Vagina (tissue), 2 donors: Measurements from ENCODE around the gene KBTBD6. TPM values are rescaled to one million over a fixed set of nuclear protein-coding genes. Genes with fewer than 3 reads are reported as not detected.
"Not testable (repeated sequence)": the region's sequence is repeated elsewhere in the genome, so short reads cannot be mapped to it uniquely, and the experiment has no call there.

ENCODE experiments used
- DNase-seq, 2 donors: peaks; one replicate each; pipeline ENCODE4 v3.0.0-alpha.2; 2017; ENCODE audit errors: extremely low spot score in 2 of 2
- H3K27ac ChIP-seq: fragments of 200-600 bp; sonication (generic); one replicate; pipeline ENCODE4 v1.5.1; 2019
- H3K27me3 ChIP-seq: fragments of 200-600 bp; sonication (generic); one replicate; pipeline ENCODE4 v1.5.1; 2019
- H3K36me3 ChIP-seq, 2 donors: fragments of 200-600 bp; sonication (generic); one replicate each; pipeline ENCODE4 v1.5.1; 2017 to 2019
- H3K4me1 ChIP-seq: fragments of 200-600 bp; sonication (generic); one replicate; pipeline ENCODE4 v1.5.1; 2019
- H3K4me3 ChIP-seq, 2 donors: fragments of 200-600 bp; sonication (generic); 1 replicate in 1 of 2; 2 replicates in 1 of 2; pipeline ENCODE4 v1.5.1; 2016 to 2019
- H3K9me3 ChIP-seq: fragments of 200-600 bp; sonication (generic); one replicate; pipeline ENCODE4 v1.5.1; 2019
- POLR2A ChIP-seq, 2 donors: fragments of 450-650 bp; IDR thresholded peaks; one replicate each; pipeline ENCODE4 v1.6.1; 2017; ENCODE audit warnings: antibody characterized with exemption in 2 of 2, mild to moderate bottlenecking in 2 of 2, moderate library complexity in 2 of 2
- POLR2AphosphoS5 ChIP-seq, 2 donors: sonication (generic); formaldehyde crosslinking; IDR thresholded peaks; one replicate each; pipeline ENCODE4 v1.9.0; 2017; ENCODE audit warnings: antibody characterized with exemption in 2 of 2, mild to moderate bottlenecking in 2 of 2, low read depth in 1 of 2; ENCODE audit not compliant: insufficient read depth in 1 of 2
- intact Hi-C: fragments of 100-400 bp; cut with DNase I; formaldehyde crosslinking; loops from one replicate; pipeline ENCODE4 v1.15.1; 2023
- total RNA-seq: library from RNA; depleted of rRNA; stranded (reverse); fragments of >200 nt; gene quantifications from one replicate; pipeline ENCODE4 v1.2.3, GENCODE V29; 2016
- TF ChIP-seq, protein P1 (sequence below), 3 experiments: fragments of 450-650 bp in 2 of 3; fragments of 200-600 bp in 1 of 3; sonication (generic) in 1 of 3; IDR thresholded peaks; one replicate each; pipeline ENCODE4 v1.5.1; 2017 to 2019; ENCODE audit warnings: antibody characterized with exemption in 3 of 3, mild to moderate bottlenecking in 2 of 3, moderate library complexity in 2 of 3

KBTBD6 gene
- total RNA-seq, result 8.1 TPM

- no peaks in the 10 kb centered on the region for H3K27me3 ChIP-seq
- intact Hi-C loops, result loop anchor here (10.0 kb wide), 1 partner anchor 62 kb away; the partner anchor contains the start of gene KBTBD7
- H3K4me1 ChIP-seq, result peaks cover 52% of the 10 kb centered on the region
These were observed at the start of gene KBTBD6 for GRCh38 chr13:41132512-41133152. TSS of gene KBTBD6 (minus strand) at chr13:41132802. CDS start at chr13:41132511, 291 bp downstream.

DNA sequence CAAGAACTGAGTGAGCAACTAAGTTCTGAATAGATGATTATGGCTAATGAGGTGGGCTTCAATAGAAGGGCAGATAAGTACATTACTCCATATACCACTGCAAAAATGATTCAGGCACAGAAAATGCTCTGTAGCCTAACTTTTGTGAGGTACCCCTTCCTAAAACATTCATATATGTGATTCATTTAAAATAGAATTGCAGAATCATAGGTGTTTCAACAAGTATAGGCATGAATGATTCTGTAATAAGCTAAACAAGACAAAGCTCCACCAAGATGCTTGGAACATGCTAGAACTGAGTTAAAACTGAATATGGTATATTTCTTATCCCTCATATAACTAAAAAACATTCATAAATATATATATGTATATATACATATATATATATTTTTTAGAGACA, 49.6 kb upstream of the KBTBD6 start:
- Histone ChIP-seq H3K27me3 (no peaks in the 10 kb centered on the region), H3K27ac (no peak overlapping the region), H3K9me3 (no peaks in the 10 kb centered on the region), H3K4me3 (no peak overlapping the region), H3K36me3 (no peaks in the 10 kb centered on the region), H3K4me1 (no peaks in the 10 kb centered on the region)
- no peak for TF ChIP-seq POLR2AphosphoS5 (IDR thresholded peaks at IDR 0.05; ENCODE audit: insufficient read depth in 1 of 2, low read depth in 1 of 2)
- TF ChIP-seq POLR2A (IDR thresholded peaks at IDR 0.05), result no peak
- TF ChIP-seq, protein P1, sequence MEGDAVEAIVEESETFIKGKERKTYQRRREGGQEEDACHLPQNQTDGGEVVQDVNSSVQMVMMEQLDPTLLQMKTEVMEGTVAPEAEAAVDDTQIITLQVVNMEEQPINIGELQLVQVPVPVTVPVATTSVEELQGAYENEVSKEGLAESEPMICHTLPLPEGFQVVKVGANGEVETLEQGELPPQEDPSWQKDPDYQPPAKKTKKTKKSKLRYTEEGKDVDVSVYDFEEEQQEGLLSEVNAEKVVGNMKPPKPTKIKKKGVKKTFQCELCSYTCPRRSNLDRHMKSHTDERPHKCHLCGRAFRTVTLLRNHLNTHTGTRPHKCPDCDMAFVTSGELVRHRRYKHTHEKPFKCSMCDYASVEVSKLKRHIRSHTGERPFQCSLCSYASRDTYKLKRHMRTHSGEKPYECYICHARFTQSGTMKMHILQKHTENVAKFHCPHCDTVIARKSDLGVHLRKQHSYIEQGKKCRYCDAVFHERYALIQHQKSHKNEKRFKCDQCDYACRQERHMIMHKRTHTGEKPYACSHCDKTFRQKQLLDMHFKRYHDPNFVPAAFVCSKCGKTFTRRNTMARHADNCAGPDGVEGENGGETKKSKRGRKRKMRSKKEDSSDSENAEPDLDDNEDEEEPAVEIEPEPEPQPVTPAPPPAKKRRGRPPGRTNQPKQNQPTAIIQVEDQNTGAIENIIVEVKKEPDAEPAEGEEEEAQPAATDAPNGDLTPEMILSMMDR (IDR thresholded peaks at IDR 0.05), result no peak
- intact Hi-C loops, result no loop called here
- no peak for DNase-seq

More at GRCh38 chr13:41132512-41133152, at the start of gene KBTBD6:
- H3K36me3 ChIP-seq, result no peaks in the 10 kb centered on the region
- TF ChIP-seq POLR2A (IDR thresholded peaks at IDR 0.05), result peak; percentile 30 to 49
- peak; percentile 96 to 99 for TF ChIP-seq POLR2AphosphoS5 (IDR thresholded peaks at IDR 0.05; ENCODE audit: insufficient read depth in 1 of 2, low read depth in 1 of 2)
- TF ChIP-seq, protein P1 (IDR thresholded peaks at IDR 0.05), result peak in 1 of 3 experiments; percentile 3
- DNase-seq, result peak; percentile 95 to 97
- no peaks in the 10 kb centered on the region for H3K9me3 ChIP-seq
- peak within 1 kb of the TSS; percentile 85 for H3K27ac ChIP-seq
- H3K4me3 ChIP-seq, result peak within 1 kb of the TSS; percentile 61 to 65

- Histone ChIP-seq H3K27me3 (no peaks in the 10 kb centered on the region), H3K27ac (no peak overlapping the region), H3K4me3 (no peak overlapping the region), H3K9me3 (no peaks in the 10 kb centered on the region), H3K4me1 (no peaks in the 10 kb centered on the region), H3K36me3 (no peaks in the 10 kb centered on the region)
- no peak for DNase-seq
- TF ChIP-seq POLR2AphosphoS5 (IDR thresholded peaks at IDR 0.05; ENCODE audit: insufficient read depth in 1 of 2, low read depth in 1 of 2), result no peak
- TF ChIP-seq, protein P1 (IDR thresholded peaks at IDR 0.05), result no peak
- TF ChIP-seq POLR2A (IDR thresholded peaks at IDR 0.05), result no peak
- intact Hi-C loops, result no loop called here
These were observed 47.1 kb upstream of the KBTBD6 start for GRCh38 chr13:41179593-41180250.

DNA sequence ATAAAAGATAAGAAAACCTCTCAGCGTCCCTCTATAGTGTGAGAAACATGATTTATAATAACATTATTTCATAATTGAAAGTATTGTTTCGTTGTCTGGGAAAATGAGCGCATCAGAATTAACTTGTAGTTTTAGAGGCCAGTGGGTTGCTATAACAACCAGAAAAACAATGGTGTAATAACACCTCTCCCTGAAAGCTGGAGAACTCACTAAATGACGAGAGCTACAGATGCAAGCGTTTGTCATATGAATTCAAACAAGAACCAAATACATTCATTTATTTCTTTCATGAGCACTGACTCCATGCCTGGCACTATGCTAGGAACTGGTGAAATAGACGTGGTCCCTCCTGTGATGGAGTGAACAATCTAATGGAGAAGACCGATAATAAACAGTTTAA, 45.4 kb upstream of the KBTBD6 start:
- TF ChIP-seq, protein P1 (IDR thresholded peaks at IDR 0.05), result no peak
- TF ChIP-seq POLR2AphosphoS5 (IDR thresholded peaks at IDR 0.05; ENCODE audit: insufficient read depth in 1 of 2, low read depth in 1 of 2), result no peak
- TF ChIP-seq POLR2A (IDR thresholded peaks at IDR 0.05), result no peak
- H3K36me3 ChIP-seq, result no peaks in the 10 kb centered on the region
- H3K4me1 ChIP-seq, result no peaks in the 10 kb centered on the region
- no peak for DNase-seq
- H3K27me3 ChIP-seq, result no peaks in the 10 kb centered on the region
- intact Hi-C loops, result no loop called here
- no peaks in the 10 kb centered on the region for H3K9me3 ChIP-seq
- H3K27ac ChIP-seq, result no peak overlapping the region
- H3K4me3 ChIP-seq, result no peak overlapping the region

DNA sequence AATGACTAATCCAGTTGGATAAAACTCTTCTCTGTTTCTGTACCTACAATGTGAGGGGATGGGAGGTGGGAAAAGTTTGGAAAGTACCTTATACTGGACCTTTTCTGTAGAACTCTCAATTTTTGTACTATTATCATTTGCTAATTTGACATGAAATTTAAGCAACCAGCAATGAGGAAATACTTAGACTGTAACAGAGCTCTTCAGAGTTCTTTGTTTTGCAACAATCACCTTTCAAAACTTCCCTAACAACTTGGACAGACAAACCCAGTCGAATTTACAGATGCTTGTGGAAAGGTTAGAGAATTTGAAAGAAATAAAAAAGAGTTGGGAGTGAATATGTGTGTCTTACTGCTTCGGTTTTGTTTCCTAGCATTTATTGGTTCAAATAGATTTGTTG, 45.0 kb upstream of the KBTBD6 start:
- Histone ChIP-seq H3K9me3 (no peaks in the 10 kb centered on the region), H3K27ac (no peak overlapping the region), H3K4me3 (no peak overlapping the region), H3K4me1 (no peaks in the 10 kb centered on the region), H3K36me3 (no peaks in the 10 kb centered on the region), H3K27me3 (no peaks in the 10 kb centered on the region)
- intact Hi-C loops, result no loop called here
- no peak for DNase-seq
- TF ChIP-seq POLR2A (IDR thresholded peaks at IDR 0.05), result no peak
- TF ChIP-seq, protein P1 (IDR thresholded peaks at IDR 0.05), result no peak
- TF ChIP-seq POLR2AphosphoS5 (IDR thresholded peaks at IDR 0.05; ENCODE audit: insufficient read depth in 1 of 2, low read depth in 1 of 2), result no peak

- H3K4me3 ChIP-seq, intact Hi-C loops, DNase-seq, H3K36me3 ChIP-seq, H3K27me3 ChIP-seq, H3K4me1 ChIP-seq, H3K27ac ChIP-seq, H3K9me3 ChIP-seq: not testable (repeated sequence)
These were observed 43.0 kb upstream of the KBTBD6 start for GRCh38 chr13:41175576-41175975.
